HepG2 (cell line): ENCODE data around the gene VPS25. TPM values are rescaled to one million over a fixed set of nuclear protein-coding genes. Genes with fewer than 3 reads are reported as not detected.

Experiments
- ATAC-seq: fragments of 200-7000 bp; cut with Tn5 transposase; 3 replicates; pipeline ENCODE4 v1.9.1; 2020; ENCODE audit warnings: mild to moderate bottlenecking, moderate library complexity
- BruUV-seq: library from RNA; stranded (reverse); fragments of 400-500 nt; replicated peaks from 2 replicates; lab custom pipeline; 2021; lab: Mats Ljungman, UMichigan
- CTCF ChIA-PET: fragments of 300-600 bp; formaldehyde crosslinking; extraction: SDS; loops from one replicate; lab custom pipeline; 2021; ENCODE audit warnings: low total read pairs, inconsistent platforms, low intra/inter-chr PET ratio; lab: Yijun Ruan, JAX
- POLR2A ChIA-PET: fragments of 350-600 bp; sonication (Branson Sonifier 250); formaldehyde crosslinking; loops from one replicate; lab custom pipeline; 2020; ENCODE audit warnings: antibody characterized with exemption, inconsistent platforms; lab: Yijun Ruan, JAX
- DNase-seq: peaks from one replicate; pipeline ENCODE4 v3.0.0-alpha.2; 2015; ENCODE audit warnings: low spot score
- FAIRE-seq: peaks from 3 replicates; lab custom pipeline; 2011; peaks lifted over from hg19 to GRCh38; lab: Jason Lieb, UNC
- H2AFZ ChIP-seq: one replicate; pipeline ENCODE4 v1.6.1; 2011; ENCODE audit warnings: low read length, inconsistent platforms
- H3K27ac ChIP-seq: fragments of 300-600 bp; 3 replicates; pipeline ENCODE4 v1.8.0; 2011; ENCODE audit warnings: mixed run types, mild to moderate bottlenecking, mixed read lengths, low read length, inconsistent platforms; ENCODE audit not compliant: insufficient read depth; ENCODE audit errors: extremely low read length
- H3K27me3 ChIP-seq, 2 experiments: fragments of 200-600 bp in 1 of 2; 2 replicates in 1 of 2; 3 replicates in 1 of 2; pipeline versions ENCODE4 v1.6.0 to v1.8.0; 2011; ENCODE audit warnings: low read length in 2 of 2, mild to moderate bottlenecking in 2 of 2, moderate library complexity in 2 of 2, inconsistent platforms in 1 of 2; ENCODE audit not compliant: insufficient read depth in 2 of 2, control insufficient read depth in 1 of 2
- H3K36me3 ChIP-seq, 2 experiments: fragments of 200-600 bp in 1 of 2; replicated peaks in 1 of 2; 2 replicates in 1 of 2; 3 replicates in 1 of 2; pipeline versions ENCODE4 v1.5.1 to v1.8.0; 2011; ENCODE audit warnings: low read length in 2 of 2, inconsistent platforms in 1 of 2; ENCODE audit not compliant: insufficient read depth in 2 of 2, control insufficient read depth in 1 of 2
- H3K4me1 ChIP-seq: 2 replicates; pipeline ENCODE4 v1.5.1; 2012; ENCODE audit warnings: low read length, inconsistent platforms; ENCODE audit not compliant: insufficient read depth
- H3K4me2 ChIP-seq: 2 replicates; pipeline ENCODE4 v1.6.0; 2011; ENCODE audit warnings: low read depth, low read length, inconsistent platforms
- H3K4me3 ChIP-seq, 3 experiments: fragments of 200-600 bp in 1 of 3; sonication (generic), shearing (Covaris generic) in 1 of 3; replicated peaks in 1 of 3; 2 replicates each; pipeline ENCODE4 v1.5.1; 2011 to 2016; ENCODE audit warnings: low read length in 3 of 3, inconsistent platforms in 2 of 3, low read depth in 2 of 3, mild to moderate bottlenecking in 2 of 3, control low read depth in 1 of 3, mixed read lengths in 1 of 3; ENCODE audit not compliant: insufficient read depth in 1 of 3
- H3K79me2 ChIP-seq: one replicate; pipeline ENCODE4 v1.6.1; 2011; ENCODE audit warnings: low read length, inconsistent platforms; ENCODE audit not compliant: insufficient read depth
- H3K9ac ChIP-seq: 2 replicates; pipeline ENCODE4 v1.6.0; 2011; ENCODE audit warnings: mild to moderate bottlenecking, low read depth, low read length, inconsistent platforms; ENCODE audit not compliant: insufficient read depth
- H3K9me3 ChIP-seq: 2 replicates; pipeline ENCODE4 v1.5.1; 2012; ENCODE audit warnings: mild to moderate bottlenecking, low read length
- H4K20me1 ChIP-seq: 2 replicates; pipeline ENCODE4 v1.6.0; 2011; ENCODE audit warnings: inconsistent platforms, mild to moderate bottlenecking, low read length, moderate library complexity; ENCODE audit not compliant: insufficient read depth
- ASH2L ChIP-seq: fragments of 300-600, 200-600 bp; sonication (generic); IDR thresholded peaks from 2 replicates; pipeline ENCODE4 v1.7.0; 2017; ENCODE audit warnings: low read depth, mild to moderate bottlenecking, moderate library complexity, mixed read lengths, low read length; ENCODE audit not compliant: insufficient read length
- BRF2 ChIP-seq: sonication (generic); formaldehyde crosslinking; IDR thresholded peaks from 2 replicates; pipeline ENCODE4 v1.8.1; 2022; ENCODE audit warnings: mild to moderate bottlenecking, missing genetic modification reagents
- GFI1 ChIP-seq: sonication (generic); formaldehyde crosslinking; IDR thresholded peaks from 2 replicates; pipeline ENCODE4 v1.5.0; 2020; ENCODE audit warnings: missing genetic modification reagents, mild to moderate bottlenecking, borderline replicate concordance
- GTF3A ChIP-seq: sonication (generic); formaldehyde crosslinking; conservative IDR thresholded peaks from 2 replicates; pipeline ENCODE4 v1.4.0; 2020; ENCODE audit warnings: mild to moderate bottlenecking, missing genetic modification reagents
- HNF4A ChIP-seq: sonication (generic); formaldehyde crosslinking; IDR thresholded peaks from 2 replicates; pipeline ENCODE4 v1.4.0; 2020; ENCODE audit warnings: missing genetic modification reagents
- HOXA5 ChIP-seq: sonication (generic); formaldehyde crosslinking; IDR thresholded peaks from 2 replicates; pipeline ENCODE4 v1.4.0; 2020; ENCODE audit warnings: missing genetic modification reagents
- HOXA7 ChIP-seq: sonication (generic); formaldehyde crosslinking; IDR thresholded peaks from 2 replicates; pipeline ENCODE4 v1.8.1; 2022; ENCODE audit warnings: mild to moderate bottlenecking, missing genetic modification reagents, moderate library complexity
- IRF2 ChIP-seq: IDR thresholded peaks from 2 replicates; pipeline ENCODE4 v1.6.1; 2018; ENCODE audit warnings: missing genetic modification reagents, missing compliant biosample characterization
- NCOR1 ChIP-seq: fragments of 200-600 bp; sonication (generic); IDR thresholded peaks from 2 replicates; pipeline ENCODE4 v1.7.0; 2017; ENCODE audit warnings: antibody characterized with exemption, low read length, borderline replicate concordance
- PAF1 ChIP-seq: IDR thresholded peaks from 2 replicates; pipeline ENCODE4 v1.6.1; 2016; ENCODE audit warnings: missing genetic modification reagents, missing compliant biosample characterization
- PHF20 ChIP-seq: sonication (generic); formaldehyde crosslinking; IDR thresholded peaks from 2 replicates; pipeline ENCODE4 v1.5.0; 2020; ENCODE audit warnings: mild to moderate bottlenecking, missing genetic modification reagents
- PITX1 ChIP-seq: sonication (generic); formaldehyde crosslinking; IDR thresholded peaks from 2 replicates; pipeline ENCODE4 v1.5.1; 2020; ENCODE audit warnings: mild to moderate bottlenecking, missing genetic modification reagents
- SNAI1 ChIP-seq: sonication (generic); formaldehyde crosslinking; IDR thresholded peaks from 2 replicates; pipeline ENCODE4 v1.5.0; 2020; ENCODE audit warnings: mild to moderate bottlenecking, missing genetic modification reagents, borderline replicate concordance
- TFDP1 ChIP-seq: IDR thresholded peaks from 2 replicates; pipeline ENCODE4 v1.6.1; 2016; ENCODE audit warnings: missing compliant biosample characterization, missing genetic modification reagents, borderline replicate concordance
- THAP9 ChIP-seq: sonication (generic); formaldehyde crosslinking; IDR thresholded peaks from 2 replicates; pipeline ENCODE4; 2020; ENCODE audit warnings: missing genetic modification reagents, mild to moderate bottlenecking, borderline replicate concordance
- TP53 ChIP-seq: sonication (generic); formaldehyde crosslinking; conservative IDR thresholded peaks from 2 replicates; pipeline ENCODE4 v1.4.0; 2020; ENCODE audit warnings: missing genetic modification reagents
- ZBTB1 ChIP-seq: sonication (generic); formaldehyde crosslinking; IDR thresholded peaks from 2 replicates; pipeline ENCODE4 v1.4.0; 2020; ENCODE audit warnings: missing genetic modification reagents, borderline replicate concordance
- ZNF136 ChIP-seq: sonication (generic); formaldehyde crosslinking; IDR thresholded peaks from 2 replicates; pipeline ENCODE4 v1.8.1; 2022; ENCODE audit warnings: low read depth, mild to moderate bottlenecking, moderate library complexity, missing genetic modification reagents
- ZNF556 ChIP-seq: sonication (generic); formaldehyde crosslinking; IDR thresholded peaks from 2 replicates; pipeline ENCODE4 v1.4.0; 2020; ENCODE audit warnings: mild to moderate bottlenecking, missing genetic modification reagents, borderline replicate concordance
- ZNF614 ChIP-seq: IDR thresholded peaks from 2 replicates; pipeline ENCODE4 v1.6.1; 2018; ENCODE audit warnings: missing biosample characterization, missing genetic modification reagents, inconsistent platforms, borderline replicate concordance
- ZNF644 ChIP-seq: IDR thresholded peaks from 2 replicates; pipeline ENCODE4 v1.6.1; 2016; ENCODE audit warnings: low read depth
- ZZZ3 ChIP-seq: sonication (generic); formaldehyde crosslinking; IDR thresholded peaks from 2 replicates; pipeline ENCODE4 v1.4.0; 2020; ENCODE audit warnings: missing genetic modification reagents, mild to moderate bottlenecking, borderline replicate concordance
- WGBS: methylation state at CpG from one replicate; pipeline ENCODE4 v1.1.6; 2017; ENCODE audit warnings: low lambda C conversion rate; 5-methylcytosine and 5-hydroxymethylcytosine counted together
- in situ Hi-C: cut with HindIII; loops from 2 replicates; pipeline ENCODE4 v1.10.0; 2017; ENCODE audit warnings: low pct_unique_long_range_greater_than_20kb; ENCODE audit not compliant: extremely low pct_ligation_motif_present
- intact Hi-C: fragments of 100-400 bp; cut with micrococcal nuclease; formaldehyde crosslinking; loops from one replicate; pipeline ENCODE4 v1.10.0; 2022; ENCODE audit not compliant: unreplicated experiment
- polyA plus RNA-seq, 8 experiments: library from polyadenylated mRNA; depleted of rRNA in 3 of 8; stranded (reverse) in 7 of 8; unstranded in 1 of 8; fragments of >200 nt; fragmentation: Illumina TruSeq in 4 of 8; extraction: Trizol in 4 of 8; gene quantifications; 2 replicates each; pipeline versions ENCODE4 v1.2.1 to v1.2.3, GENCODE V29; 2011 to 2016; ENCODE audit warnings: low read depth in 4 of 8, missing spikeins in 1 of 8, mixed read lengths in 1 of 8; ENCODE audit not compliant: insufficient read depth in 1 of 8
- total RNA-seq, 5 experiments: library from RNA; depleted of rRNA; stranded (reverse); fragments of >200 nt; fragmentation: Illumina TruSeq; extraction: Trizol; gene quantifications; 2 replicates each; pipeline ENCODE4 v1.2.3, GENCODE V29; 2016; ENCODE audit warnings: low read depth in 1 of 5

VPS25 gene
- total and polyA plus RNA-seq, 2 of the 13 experiments (the other 11 are each of a cell fraction or from before 2014, with no cell fraction given), result 161 to 249 TPM

GRCh38 chr17:42766124-42766523 is 7.1 kb upstream of the VPS25 start:
- Histone ChIP-seq H4K20me1 (no peaks in the 10 kb centered on the region), H3K79me2 (no peaks in the 10 kb centered on the region), H3K36me3 (no peaks in the 10 kb centered on the region), H3K4me2 (0 out of 2 replicates have a peak overlapping the region, but pooled peaks have one; percentile 18), H3K27ac (peak overlapping the region; percentile 37), H2AFZ (no peak overlapping the region), H3K9ac (no peak overlapping the region; the same call in 1 of the 2 replicates), H3K9me3 (no peaks in the 10 kb centered on the region), H3K4me1 (peaks cover 55% of the 10 kb centered on the region), H3K27me3 (peaks cover 0 to 12% of the 10 kb centered on the region in 2 experiments; a peak in 2 of 5 replicates), H3K4me3 (no peak overlapping the region)
- CTCF ChIA-PET, result no interaction called here
- BruUV-seq, result no TSS peak
- DNase-seq, result peak; percentile 81
- FAIRE-seq, result peak; percentile 88
- peak; percentile 57 for ATAC-seq
- 28% methylated on average over 6 of the region's 6 CpGs for WGBS
- in situ Hi-C loops (no loop called here), intact Hi-C loops (no loop called here)
- POLR2A ChIA-PET, result interaction anchor here (0.7 to 1.9 kb wide), 7 partner anchors 11 to 201 kb away, joined by 3 to 21 read pairs (median 6); partner anchors contain the start of genes COA3, EZH1 and WNK4
- TF ChIP-seq GFI1 (CRISPR knock-in tag), result no peak
- TF ChIP-seq BRF2, result no peak
- TF ChIP-seq HOXA7, result no peak
- 0 out of 2 replicates have a peak, but pooled peaks have one; percentile 10 for TF ChIP-seq ZNF644 (CRISPR knock-in tag)
- TF ChIP-seq HOXA5 (CRISPR knock-in tag), result no peak
- no peak for TF ChIP-seq ZNF136 (CRISPR knock-in tag)
- TF ChIP-seq HNF4A (CRISPR knock-in tag), result peak; percentile 73
- no peak for TF ChIP-seq ZNF556
- no peak for TF ChIP-seq GTF3A
- TF ChIP-seq ASH2L, result no peak
- no peak for TF ChIP-seq SNAI1
- TF ChIP-seq IRF2 (CRISPR knock-in tag), result no peak
- TF ChIP-seq ZNF614 (CRISPR knock-in tag), result no peak
- TF ChIP-seq ZZZ3, result no peak
- TF ChIP-seq ZBTB1, result no peak
- no peak for TF ChIP-seq PHF20 (CRISPR knock-in tag)
- no peak for TF ChIP-seq TFDP1 (CRISPR knock-in tag)
- TF ChIP-seq PAF1 (CRISPR knock-in tag), result no peak
- TF ChIP-seq TP53 (CRISPR knock-in tag), result no peak
- no peak for TF ChIP-seq THAP9 (CRISPR knock-in tag)
- TF ChIP-seq NCOR1, result peak; percentile 44; the same call in 1 of the 2 replicates
- 0 out of 2 replicates have a peak, but pooled peaks have one; percentile 21 for TF ChIP-seq PITX1
